ENCODE measurements around the gene MR1. TPM values are rescaled to one million over a fixed set of nuclear protein-coding genes. Genes with fewer than 3 reads are reported as not detected.

MR1 gene
- total and polyA plus RNA-seq, 2 of the 13 experiments (the other 11 are each of a cell fraction or from before 2014, with no cell fraction given) = 7.7 to 10.4 TPM

- peak; percentile 43; the same call in 1 of the 2 replicates for TF ChIP-seq MYPOP (CRISPR knock-in tag; IDR thresholded peaks at IDR 0.05)
- no peak for TF ChIP-seq ZNF326 (CRISPR knock-in tag; IDR thresholded peaks at IDR 0.05; ENCODE audit: borderline replicate concordance)
- TF ChIP-seq YEATS4 (CRISPR knock-in tag; IDR thresholded peaks at IDR 0.05; ENCODE audit: borderline replicate concordance) = peak; percentile 47; the same call in 1 of the 2 replicates
- no peak for TF ChIP-seq ZBTB4 (CRISPR knock-in tag; IDR thresholded peaks at IDR 0.05; ENCODE audit: borderline replicate concordance)
- TF ChIP-seq KDM5B (CRISPR knock-in tag; IDR thresholded peaks at IDR 0.05; ENCODE audit: borderline replicate concordance) = peak; percentile 67; the same call in 1 of the 2 replicates
- no peak for TF ChIP-seq ZNF446 (CRISPR knock-in tag; IDR thresholded peaks at IDR 0.05)
- no peak for TF ChIP-seq ZNF431 (CRISPR knock-in tag; IDR thresholded peaks at IDR 0.05; ENCODE audit: borderline replicate concordance, low read depth)
- no peak for TF ChIP-seq HOMEZ (CRISPR knock-in tag; IDR thresholded peaks at IDR 0.05; ENCODE audit: low read depth)
- no peak for TF ChIP-seq ATM (IDR thresholded peaks at IDR 0.05; ENCODE audit: borderline replicate concordance)
- peak; percentile 33 for TF ChIP-seq IKZF4 (CRISPR knock-in tag; IDR thresholded peaks at IDR 0.05; ENCODE audit: borderline replicate concordance, low read depth, not compliant biosample characterization)
- peak; percentile 2; the same call in 1 of the 2 replicates for TF ChIP-seq RXRA (CRISPR knock-in tag; IDR thresholded peaks at IDR 0.05)
- TF ChIP-seq E2F2 (CRISPR knock-in tag; IDR thresholded peaks at IDR 0.05; ENCODE audit: borderline replicate concordance) = no peak
- TF ChIP-seq ZNF564 (CRISPR knock-in tag; IDR thresholded peaks at IDR 0.05) = peak; percentile 69; the same call in 1 of the 2 replicates
- TF ChIP-seq SUZ12 (IDR thresholded peaks at IDR 0.05; ENCODE audit: low read depth, low read length) = no peak
- no peak for TF ChIP-seq RAD51 (IDR thresholded peaks at IDR 0.05; ENCODE audit: borderline replicate concordance)
- peak; percentile 61; the same call in 1 of the 2 replicates for TF ChIP-seq MXD4 (CRISPR knock-in tag; IDR thresholded peaks at IDR 0.05)
- no peak for TF ChIP-seq KLF15 (CRISPR knock-in tag; IDR thresholded peaks at IDR 0.05; ENCODE audit: borderline replicate concordance)
- no peak for TF ChIP-seq NFRKB (IDR thresholded peaks at IDR 0.05)
- no peak for TF ChIP-seq YY1 (IDR thresholded peaks at IDR 0.05; ENCODE audit: insufficient read depth, insufficient replicate concordance, low read depth, low read length)
- TF ChIP-seq POLR2AphosphoS2 (IDR thresholded peaks at IDR 0.05; ENCODE audit: low read depth, low read length) = no peak
Observed at GRCh38 chr1:181105134-181106021, 71.6 kb downstream of the MR1 start (continued).
